ENCODE measurements around the gene MTHFD1.

The MTHFD1 gene

DNA sequence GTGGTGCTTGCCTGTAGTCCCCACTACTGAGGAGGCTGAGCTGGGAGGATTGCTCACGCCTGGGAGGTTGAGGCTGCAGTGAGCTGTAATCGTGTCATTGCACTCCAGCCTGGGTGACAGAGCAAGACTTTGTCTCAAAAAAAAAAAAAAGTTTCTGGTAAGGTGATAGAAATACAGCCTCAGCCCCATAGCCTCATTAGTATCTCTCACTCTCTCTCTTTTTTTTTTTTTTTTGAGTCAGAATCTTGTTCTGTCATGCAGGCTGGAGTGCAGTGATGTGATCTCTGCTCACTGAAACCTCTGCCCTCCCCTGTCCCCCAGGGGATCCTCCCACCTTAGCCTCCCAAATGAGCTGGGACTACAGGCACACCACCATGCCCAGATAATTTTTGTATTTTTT, 19.2 kb downstream of the MTHFD1 start:
- DNase-seq: no peak

DNA sequence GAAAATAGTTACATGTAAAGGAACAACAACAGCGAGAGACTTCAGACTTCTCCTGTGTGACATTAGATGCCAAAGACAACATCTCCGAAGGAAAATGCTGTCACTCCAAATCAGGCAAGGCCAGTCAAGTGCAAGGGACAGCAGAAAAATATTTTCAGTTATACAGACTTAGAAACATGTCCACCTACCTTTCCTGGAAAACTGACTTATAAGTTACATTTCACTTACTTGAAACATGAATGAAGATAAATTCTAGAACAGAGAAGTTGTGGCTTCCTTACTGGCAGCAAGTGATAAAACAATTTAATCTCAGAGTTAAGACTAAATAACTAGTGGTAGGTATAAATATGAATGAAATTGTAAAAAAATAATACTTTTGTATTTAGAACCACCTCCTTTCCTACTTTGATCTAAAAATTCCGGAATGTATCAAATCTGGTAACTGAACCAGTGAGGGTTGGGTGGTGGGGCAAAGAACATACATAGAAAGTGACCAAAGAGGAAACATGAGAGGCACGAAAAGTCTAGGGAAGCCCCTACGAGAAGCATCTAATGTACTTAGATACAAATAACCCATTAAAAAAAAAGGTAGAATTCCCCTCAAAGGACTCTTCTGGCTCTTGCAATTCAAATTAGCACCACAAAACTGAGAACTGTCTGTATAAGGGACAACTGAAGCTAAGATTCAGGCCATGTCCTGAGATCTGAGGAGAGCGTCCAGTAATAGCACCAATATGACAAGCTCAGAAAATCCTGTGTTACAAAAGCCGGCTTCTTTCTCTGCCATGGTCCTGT, 21.2 kb downstream of the MTHFD1 start:
- no peak for DNase-seq

DNA sequence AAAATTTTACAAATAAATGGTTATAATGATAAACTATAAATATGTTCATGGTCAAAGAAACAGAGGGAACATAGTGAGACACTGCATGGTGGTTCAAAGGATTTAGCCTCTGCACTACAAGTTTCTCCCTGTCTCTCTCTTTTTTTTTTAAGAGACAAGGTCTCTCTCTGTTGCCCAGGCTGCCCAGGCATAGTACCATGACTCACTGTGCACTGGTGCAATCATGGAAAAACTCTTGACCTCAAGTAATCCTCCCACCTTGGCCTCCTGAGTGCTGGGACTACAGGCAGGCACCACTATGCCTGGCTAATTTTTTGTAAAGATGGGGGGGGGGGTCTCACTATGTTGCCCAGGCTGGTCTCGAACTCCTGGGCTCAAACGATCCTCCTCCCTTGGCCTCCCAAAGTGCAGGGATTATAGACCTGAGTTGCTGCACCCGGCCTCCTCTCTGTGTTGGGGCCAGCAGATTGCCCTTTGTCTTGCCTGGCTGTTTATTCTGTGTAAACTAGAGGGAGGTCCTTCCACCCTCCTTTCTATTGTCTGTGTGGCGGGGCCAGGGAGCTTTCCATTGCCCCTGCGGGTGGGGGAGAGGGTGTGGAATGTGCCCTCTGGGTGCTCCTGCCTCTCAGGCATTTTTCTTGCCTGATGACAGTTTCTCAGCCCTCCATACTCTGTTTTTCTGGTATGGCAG, 22.1 kb downstream of the MTHFD1 start:
- peak; percentile 54 for DNase-seq

DNA sequence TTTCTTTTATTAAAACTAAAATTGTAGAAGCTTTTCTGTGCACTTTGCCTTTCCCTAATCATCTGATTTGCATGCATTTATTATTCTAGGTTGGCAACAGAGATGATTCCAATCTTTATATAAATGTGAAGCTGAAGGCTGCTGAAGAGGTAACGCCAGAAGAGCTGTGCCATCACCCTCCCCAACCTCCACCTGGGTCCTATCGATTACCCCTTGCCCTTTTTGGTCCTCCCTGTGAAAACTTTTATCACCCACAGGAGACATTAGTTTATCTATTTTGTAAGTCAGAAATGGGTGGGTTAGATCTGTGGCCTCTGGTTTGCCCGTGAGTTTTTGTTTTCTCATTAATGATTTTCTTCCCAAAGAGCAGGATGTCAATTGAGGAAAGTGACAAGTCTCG, 22.8 kb downstream of the MTHFD1 start:
- DNase-seq: no peak

DNA sequence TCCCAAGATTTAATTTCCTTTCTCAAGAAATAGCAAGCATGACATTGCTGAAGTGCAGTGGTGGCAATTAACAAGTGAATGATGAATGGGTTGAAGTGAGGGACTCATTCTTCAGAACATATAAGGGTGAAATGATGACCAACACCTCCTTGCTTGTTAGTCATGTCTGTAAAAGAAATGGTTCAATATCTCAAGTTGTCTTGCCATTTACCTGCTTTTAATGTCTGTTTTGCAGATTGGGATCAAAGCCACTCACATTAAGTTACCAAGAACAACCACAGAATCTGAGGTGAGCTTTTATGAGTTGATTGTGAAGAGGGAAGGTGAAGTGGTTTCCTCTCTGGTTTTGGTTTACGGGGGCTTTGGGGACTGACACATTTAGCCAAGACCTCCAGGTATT, 24.1 kb downstream of the MTHFD1 start:
- no peak for DNase-seq

DNA sequence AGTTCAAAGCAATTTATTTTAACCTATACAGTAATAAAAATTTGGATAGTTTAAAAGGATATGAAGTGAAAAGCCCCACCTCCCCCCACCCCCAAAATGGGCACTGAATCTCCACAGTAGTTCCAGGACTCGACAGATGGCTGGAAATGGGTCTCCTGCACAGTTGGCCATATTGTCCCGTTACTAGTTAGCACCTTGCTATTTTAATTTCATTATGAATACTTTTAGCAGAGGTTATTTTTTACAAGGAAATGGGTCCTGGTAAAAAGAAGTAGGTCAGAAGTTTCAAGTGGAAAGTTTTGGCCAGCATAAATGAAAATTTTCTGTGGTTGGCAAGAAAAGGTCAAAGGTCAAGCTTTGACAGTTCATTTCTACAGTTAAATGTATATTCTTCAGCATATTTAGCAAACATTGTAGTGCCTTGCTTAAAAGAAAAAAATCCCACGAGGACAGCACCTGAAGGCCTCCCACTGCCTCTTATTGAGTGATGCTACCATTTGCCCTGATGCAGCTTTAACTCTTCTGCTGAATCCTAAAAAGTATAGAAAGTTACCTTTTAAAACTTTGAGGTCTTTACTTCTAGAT, 28.3 kb downstream of the MTHFD1 start:
- no peak for DNase-seq

DNA sequence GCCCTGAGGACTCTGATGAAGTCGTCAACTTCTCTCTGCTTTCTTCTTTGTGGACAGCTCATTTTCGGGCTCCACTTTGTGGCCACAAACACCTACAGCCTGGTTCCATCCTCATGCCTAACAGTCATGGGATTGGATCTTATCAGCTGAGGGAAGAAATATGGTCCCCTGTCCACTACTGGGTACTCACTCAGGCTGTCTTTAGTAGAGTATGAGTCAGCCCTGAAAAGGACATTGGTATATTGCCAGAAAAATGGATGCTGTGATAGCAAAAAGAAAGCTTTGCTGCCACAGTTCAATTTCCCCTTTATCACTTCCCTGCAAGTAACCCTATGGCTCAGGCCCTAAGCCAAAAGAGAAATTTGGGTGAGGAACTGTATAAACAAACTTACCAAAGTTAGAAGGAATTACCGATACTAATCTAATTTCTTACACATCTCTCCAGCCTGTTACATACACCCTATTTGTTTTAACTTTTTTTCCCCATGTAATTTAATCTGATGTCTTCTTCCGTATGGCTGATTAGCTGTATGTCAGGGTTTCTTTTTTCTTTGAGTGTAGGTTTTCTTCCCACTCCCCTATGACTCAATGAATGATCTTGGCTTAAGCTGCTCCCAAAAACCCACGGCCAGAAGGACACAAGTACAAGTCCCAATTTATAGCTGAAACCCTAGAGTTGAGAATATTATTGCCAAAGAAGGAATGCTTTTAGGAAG, 29.1 kb downstream of the MTHFD1 start:
- DNase-seq: peak; percentile 25

DNA sequence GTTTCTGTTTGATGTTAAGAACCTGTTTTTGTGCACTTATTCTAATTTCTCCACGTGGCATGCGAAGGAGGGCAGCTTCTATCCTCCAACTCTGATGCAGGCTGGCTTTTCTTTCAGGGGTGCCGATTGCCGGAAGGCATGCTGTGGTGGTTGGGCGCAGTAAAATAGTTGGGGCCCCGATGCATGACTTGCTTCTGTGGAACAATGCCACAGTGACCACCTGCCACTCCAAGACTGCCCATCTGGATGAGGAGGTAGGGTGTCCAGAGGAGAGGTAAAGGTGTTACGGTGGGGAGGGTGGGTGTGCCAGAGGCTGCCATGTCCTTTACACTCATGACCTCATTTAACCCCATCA, 29.6 kb downstream of the MTHFD1 start:
- no peak for DNase-seq

DNA sequence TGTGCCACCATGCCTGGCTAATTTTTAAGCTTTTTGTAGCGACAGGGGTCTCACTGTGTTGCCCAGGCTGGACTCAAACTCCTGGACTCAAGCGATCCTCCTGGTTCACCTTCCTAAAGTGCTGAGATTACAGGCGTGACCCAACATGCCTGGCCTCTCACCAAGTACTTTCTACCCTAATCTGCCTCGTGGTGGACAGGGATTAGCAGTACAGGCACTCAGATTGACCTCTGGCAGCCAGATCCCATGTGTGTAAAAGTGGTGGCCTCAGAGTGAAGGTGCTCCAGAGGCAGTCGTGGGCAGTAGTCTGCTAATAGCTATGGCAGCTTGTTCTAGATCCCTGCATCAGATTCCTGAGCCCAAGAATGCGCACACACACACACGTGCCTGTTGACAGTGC, 30.9 kb downstream of the MTHFD1 start:
- DNase-seq: no peak

DNA sequence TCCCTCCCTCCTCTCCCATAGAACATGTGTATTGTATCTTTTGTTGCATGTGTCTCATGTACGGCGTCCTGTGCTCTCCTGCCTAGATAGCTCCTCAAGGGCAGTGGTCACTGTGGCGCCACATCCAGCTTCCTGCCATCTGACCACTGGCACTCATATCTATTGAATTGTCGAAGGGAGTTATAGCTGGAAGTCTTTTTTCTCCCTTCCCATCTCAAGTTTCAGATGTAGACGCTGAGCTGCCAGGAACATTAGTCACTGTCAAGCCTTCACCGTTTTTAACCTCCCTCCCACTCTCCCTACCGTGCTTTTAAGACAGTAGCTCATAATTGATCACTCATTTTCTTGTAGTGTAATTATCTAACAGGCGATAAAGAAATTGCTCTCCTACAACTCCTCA, 33.0 kb downstream of the MTHFD1 start:
- DNase-seq: peak; percentile 84

DNA sequence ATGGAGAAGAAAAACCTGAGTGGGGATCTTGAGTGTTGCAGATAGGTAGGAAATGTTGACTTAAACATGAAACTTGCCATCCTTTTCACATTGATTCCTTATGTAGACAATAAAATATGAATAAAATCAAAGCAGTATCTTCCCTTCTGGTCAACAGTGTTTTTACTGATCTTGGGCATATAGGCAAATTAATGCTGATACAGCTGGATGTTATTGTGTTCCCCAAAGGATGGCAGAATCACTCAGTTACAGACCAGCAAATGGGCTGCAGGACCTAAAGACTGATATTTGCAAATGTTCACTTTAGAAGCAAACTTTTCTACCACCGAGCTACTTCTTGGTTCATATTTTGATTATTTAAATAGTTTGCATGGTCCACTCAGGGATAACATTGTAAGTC, 33.9 kb downstream of the MTHFD1 start:
- no peak for DNase-seq

DNA sequence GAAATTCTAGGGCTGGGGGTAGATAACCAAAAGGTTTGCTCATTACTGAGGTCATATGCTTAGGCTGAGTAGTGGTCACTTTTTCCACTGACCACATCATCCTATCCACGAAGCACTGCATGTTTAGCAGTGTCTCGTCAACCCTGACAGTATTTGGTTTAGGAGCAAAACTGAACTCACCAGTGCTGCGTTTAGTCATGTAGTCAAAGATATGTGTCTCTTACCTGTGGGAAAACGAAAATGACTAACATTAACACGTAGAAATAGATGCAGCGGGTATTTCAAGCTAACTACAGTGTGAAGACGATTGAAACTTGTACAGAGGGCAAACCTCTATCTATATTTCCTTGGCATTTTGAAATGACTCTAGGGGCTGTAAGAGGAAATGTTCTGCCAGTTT, 34.6 kb downstream of the MTHFD1 start:
- DNase-seq: no peak

DNA sequence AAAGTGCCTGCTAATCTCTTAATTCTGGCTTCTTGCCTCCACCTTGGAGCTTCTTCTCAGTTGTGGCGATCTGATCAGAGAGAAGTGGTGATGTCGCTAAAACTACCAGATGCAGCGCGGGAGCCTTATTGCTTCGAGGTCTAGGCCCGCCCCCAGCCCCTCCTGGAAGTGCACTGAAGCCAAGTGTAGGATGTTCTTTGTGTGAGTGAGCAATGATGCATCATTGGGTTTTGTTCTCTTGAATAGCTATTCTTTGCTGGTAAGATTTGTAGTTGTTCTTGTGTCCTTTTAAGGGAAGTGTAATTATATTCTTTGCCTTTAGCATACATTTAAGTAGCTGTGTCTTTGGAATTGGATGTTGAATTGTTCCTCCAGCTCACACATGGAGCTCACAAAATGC, 35.8 kb downstream of the MTHFD1 start:
- DNase-seq: peak; percentile 74

DNA sequence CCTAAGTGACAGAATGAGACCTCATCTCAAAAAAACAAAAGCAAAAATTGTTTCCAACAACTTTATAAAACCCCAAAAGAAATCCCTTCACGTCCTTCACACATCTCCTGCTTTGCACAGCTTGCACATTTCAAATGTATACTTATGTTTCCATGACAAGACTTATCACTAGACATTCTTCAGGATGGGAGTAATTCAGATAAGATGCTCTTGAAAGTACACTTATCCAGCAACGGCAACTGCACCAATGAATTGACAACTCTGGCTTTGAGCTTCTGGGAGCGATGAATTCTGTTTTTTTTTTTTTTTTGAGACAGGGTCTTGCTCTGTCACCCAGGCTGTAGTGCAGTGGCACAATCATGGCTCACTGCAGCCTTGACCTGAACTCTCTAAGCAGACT, 46.4 kb downstream of the MTHFD1 start:
- no peak for DNase-seq

DNA sequence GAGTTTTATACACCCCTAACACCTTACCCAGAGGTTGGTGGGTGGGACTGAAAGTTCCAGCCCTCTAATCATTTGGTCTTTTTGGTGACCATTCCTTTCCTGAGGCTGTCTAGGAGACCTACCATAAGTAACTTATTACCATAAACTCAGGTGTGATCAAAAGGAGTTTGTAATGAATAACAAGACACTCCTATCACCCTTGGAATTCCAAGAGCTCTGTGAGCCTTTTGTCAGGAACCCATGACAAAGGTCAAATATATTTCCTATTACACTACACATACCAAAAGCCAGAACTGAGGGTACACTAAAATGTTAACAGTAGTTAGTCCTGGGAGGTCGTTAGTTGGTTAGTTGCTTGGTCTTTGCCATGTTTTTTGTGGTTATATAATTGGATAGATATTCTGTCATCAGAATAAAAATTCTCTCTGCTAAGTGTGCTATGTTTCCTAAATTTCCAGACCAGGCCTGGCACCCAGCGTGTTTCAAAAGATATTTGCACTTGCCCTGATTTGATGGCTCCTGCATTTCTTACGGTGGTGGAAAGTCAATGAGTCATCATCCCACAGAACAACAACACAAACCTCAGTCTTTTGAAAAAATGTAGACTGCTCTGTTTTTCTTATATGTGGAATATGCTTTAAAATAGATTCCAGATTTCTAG, 50.2 kb downstream of the MTHFD1 start:
- peak; percentile 97 for DNase-seq

DNA sequence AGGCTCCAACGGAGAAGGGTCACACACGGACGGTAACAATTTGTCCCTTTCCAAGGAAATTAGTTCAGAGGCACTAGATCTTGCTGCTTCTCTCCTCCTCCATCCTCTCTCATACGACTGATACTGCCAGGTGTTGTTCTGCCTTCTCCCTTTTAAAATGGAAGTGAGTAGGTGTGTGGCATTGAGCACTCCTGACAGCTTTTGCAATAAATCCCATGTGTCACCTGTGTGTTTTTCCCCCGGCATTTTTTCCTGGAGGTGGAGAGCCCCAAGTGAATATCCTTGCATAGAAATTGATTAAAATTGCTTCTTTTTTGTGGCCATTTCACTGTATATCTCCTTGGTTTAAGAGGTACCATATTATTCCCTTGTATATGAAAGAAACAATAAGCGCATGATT, 51.0 kb downstream of the MTHFD1 start:
- DNase-seq: no peak

DNA sequence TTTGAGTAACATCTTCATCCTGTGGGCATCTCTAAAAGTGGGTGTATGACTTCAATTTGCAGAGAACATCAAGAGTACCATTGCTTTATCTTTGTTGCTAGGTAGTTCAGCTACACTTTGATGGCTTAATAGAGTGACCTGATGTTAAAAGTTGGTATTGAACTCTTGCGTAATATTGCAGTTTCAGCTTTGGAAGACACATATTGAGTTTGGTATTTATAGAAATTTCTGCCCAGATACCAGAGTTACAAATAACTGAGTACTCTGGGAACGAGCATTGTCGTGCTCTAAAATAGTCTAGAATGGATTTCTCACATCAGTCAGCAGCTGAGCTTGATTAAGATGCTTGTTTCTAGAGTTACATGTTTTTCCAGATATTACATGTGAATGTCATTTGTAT, 52.3 kb downstream of the MTHFD1 start:
- peak; percentile 27 for DNase-seq

DNA sequence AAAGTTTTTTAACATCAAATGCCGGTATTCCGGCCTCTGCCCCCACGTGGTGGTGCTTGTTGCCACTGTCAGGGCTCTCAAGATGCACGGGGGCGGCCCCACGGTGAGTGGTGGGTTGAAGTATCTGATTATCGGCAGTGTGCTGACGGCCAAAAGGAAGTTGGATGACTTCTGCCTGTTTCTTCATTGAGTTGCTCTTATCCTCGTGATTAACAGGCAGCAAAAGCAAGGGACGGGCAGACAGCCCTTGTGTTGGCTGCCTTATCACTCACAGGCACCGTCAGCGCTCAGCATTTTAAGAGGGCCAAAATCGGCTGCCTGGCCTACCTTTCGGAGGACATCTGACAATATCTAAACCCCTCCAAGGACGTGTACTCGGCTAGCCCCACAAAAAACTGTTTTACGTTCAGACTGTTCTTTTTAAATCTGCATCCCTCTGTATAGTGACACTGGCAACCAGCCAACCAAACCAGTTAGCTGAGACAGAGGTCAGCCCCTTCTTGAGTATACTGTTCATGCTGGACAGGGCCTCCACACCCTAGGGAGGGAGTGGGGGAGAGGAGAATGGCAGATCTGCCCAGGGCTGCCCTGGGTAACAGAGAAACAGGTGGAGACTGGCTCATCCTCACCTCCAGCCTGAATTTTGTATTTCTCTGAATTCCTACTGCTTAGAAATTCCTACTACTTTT, 54.3 kb downstream of the MTHFD1 start:
- DNase-seq: no peak

DNA sequence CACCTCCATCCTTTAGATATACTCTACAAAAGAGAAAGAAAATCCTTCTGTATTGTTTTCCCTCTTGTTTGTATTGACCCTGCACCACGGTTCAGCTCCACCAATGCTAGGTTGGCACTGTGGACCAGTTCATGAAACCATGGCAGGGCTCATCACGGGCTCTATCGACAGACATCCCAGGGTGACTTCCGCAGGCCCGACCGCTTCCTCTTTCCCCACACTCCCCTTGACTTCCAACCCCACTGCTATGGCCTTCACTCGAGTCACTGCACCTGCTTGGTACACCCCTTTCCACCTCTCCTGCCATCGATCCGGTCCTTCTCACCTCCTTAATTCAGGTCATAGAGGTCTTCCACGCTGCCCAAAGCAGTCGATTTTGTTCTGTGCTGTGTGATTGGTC, 56.0 kb downstream of the MTHFD1 start:
- DNase-seq: no peak

DNA sequence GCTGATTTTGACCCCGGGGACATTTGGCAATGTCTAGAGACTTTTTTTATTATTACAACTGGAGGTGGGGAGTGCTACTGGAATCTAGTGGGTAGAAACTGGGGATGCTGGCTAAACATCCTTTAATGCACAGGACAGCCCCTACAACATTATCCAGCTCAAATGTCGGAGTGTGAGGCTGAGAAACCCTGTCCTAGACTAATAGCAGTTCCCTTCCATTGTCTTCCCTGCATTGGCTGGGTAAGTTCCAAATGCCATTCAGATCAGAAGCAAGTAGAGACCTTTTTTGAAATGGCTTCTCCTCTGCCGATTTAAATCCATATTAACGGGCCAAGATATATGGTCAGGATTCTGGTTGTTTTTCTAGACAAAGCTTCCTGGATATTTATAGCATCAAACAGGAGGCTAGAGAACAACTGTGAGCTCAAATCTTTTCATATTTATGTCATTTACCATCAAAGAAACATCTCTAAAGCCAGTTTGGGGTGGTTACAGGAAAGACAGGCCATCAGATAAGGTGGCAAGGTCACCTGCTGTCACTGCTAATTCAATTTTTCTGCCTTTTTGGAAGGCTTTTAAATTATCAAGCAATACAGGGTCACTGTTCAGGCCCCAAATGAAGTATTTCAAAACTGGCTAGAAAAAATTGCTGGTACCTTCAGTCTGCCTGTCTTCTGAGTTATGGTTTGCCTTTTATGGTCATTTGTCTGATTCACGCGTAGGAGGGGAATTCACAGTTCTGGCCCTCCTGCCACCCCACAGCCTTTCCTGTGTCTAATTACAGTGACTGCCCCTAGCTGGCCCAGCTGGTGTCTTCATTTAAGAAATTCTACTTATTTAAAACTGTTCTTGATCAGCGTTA, 57.1 kb downstream of the MTHFD1 start:
- DNase-seq: peak; percentile 92

All from fibroblast of skin of back (primary cell).